ENCODE data around the gene EID3. TPM values are rescaled to one million over a fixed set of nuclear protein-coding genes. Genes with fewer than 3 reads are reported as not detected.

The EID3 gene
- total and polyA plus RNA-seq, 2 of the 8 experiments (the other 6 are each of a cell fraction or from before 2014, with no cell fraction given): 1.2 to 2.8 TPM

DNA sequence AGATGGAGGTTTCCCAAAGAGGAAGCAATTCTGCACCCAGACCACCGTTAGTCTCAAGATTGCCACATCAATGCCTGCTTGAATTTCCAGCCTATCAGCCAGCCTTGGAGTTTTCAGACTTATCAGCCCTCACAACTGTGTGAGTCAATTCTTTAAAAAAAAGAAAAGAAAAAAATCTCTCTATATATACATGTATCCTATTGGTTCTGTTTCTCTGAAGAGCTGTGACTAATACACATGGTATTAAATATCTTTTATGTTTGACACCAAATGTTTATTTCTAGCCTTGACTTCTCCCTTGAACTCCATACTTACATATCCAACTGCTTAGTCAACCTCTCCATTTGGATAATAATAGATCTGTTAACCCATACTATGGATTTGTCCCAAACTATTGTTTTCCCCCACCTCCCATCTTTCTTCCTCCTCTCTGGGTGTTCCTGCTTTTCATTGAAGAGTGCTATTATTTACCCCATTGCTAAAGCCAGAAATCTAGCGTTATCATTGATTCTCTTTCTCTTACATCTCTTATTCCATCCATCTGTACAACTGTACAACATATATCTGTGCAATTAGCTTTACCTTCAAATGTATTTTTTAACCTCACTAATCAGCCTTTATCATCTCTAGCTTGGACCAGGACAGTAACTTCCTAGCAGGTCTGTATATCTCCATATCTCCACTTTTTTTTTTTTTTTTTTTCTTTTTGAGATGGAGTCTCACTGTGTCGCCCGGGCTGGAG is 22.7 kb upstream of the EID3 start (continued):
- TF ChIP-seq SIX5 (IDR thresholded peaks at IDR 0.05; ENCODE audit: low read depth, low read length): no peak
- no peak for TF ChIP-seq POLR2AphosphoS5 (IDR thresholded peaks at IDR 0.05; ENCODE audit: low read depth, low read length)
- TF ChIP-seq EGR1 (IDR thresholded peaks at IDR 0.05; ENCODE audit: borderline replicate concordance, low read depth, low read length): no peak
- TF ChIP-seq CHD1 (IDR thresholded peaks at IDR 0.05; ENCODE audit: low read depth, low read length): no peak
- no peak for TF ChIP-seq MAFK (IDR thresholded peaks at IDR 0.05; ENCODE audit: low read depth, low read length)
